ENCODE data around the gene ZNF302.

The ZNF302 gene

DNA sequence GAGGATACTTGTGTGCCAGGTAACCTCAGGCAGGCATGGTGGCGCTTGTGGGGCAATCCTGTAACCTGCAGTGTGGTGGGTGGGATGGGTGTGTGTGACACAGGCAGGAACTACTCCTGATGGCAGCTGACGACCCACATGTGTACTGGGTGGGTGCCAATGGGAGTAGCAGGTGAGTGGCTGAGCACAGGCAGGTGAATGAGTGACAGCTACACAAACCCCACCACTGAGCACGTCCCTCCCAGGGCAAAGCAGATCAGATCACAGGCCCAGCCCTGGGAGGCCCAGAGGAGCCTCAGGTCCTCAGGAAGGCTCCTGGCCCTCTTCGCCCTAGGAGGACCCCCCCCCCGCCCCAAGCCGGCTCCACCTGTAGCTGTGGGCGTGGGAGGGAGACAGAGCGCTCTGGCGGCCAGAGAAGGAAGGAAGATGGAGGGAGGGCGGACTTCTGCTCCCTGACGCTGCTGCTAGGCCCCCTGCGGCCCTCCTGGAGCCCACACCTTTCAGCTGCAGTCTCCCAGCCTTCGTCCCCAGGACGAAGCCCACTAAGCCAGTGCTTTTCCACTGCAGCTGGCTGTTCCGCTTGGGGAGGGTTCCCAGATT, 55.2 kb downstream of the ZNF302 start:
- DNase-seq (ENCODE audit: low spot score) = no peak

DNA sequence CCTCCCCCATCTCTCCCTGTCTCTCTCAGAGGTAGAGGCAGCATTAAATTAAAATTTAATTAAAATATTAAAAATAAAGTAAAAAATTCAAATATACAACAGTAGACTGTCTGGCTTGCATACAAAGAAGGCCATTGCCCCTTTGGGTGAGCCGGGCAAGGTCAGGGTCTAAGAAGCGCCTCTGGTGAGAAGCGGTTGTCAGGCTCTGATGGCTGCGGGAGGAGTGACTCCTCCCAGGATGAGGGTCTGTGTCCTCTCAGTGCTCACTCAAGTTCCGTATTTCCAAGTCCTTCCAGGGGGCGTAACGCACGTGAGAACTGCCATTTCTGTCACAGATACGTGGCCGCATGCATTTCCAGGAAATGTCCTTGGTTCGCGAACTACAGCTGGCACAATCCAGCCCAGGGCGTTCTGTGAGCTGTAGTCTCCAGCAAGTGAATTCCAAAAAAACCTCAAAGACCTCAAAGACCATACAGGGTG, 55.8 kb downstream of the ZNF302 start:
- no peak for DNase-seq (ENCODE audit: low spot score)

- DNase-seq (ENCODE audit: low spot score) = peak; percentile 82
Observed at GRCh38 chr19:34733746-34734536, 56.5 kb downstream of the ZNF302 start, which contains the start of gene ZNF181. ZNF181 (plus strand) TSS chr19:34734243; CDS start chr19:34735038, 795 bp downstream.

DNA sequence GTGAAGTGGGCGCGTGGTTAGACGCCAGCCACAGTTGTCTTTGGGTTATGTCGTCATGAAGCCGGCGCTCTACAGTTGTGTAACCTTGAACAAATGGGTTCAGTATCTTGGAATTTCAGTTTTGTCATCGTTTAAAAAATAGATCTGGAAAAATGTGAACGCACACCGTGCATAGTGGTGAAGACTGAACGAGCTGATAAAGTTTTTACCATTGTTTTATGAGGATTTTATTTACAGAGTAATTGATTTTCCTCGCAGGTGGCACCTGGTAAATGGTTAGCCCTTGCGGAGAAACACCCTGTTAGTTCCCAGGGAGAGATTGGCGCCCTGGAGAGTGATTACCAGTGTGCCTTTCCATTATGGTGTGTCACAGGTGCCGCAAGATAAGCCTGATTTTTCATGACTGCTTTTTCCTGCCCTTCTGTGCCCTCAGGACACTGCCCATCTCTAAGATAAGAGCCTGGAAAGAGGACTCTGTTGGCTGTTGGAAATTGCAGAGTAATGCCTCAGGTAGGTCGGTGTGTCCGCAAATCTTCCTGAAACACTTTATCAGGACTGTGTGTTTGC, 57.1 kb downstream of the ZNF302 start:
- no peak for DNase-seq (ENCODE audit: low spot score)

All from kidney capillary endothelial cell (primary cell).